GM12878 (cell line): ENCODE data around the gene SYTL5. TPM values are rescaled to one million over a fixed set of nuclear protein-coding genes. Genes with fewer than 3 reads are reported as not detected.

Source experiments
- ATAC-seq: fragments of 200-7000 bp; cut with Tn5 transposase; 3 replicates; pipeline ENCODE4 v1.9.1; 2020; ENCODE audit warnings: mild to moderate bottlenecking, moderate library complexity
- BruUV-seq: library from RNA; stranded (reverse); fragments of 400-500 nt; replicated peaks from 2 replicates; lab custom pipeline; 2021; lab: Mats Ljungman, UMichigan
- CTCF ChIA-PET: fragments of 300-600 bp; sonication (Branson Sonifier 250); formaldehyde crosslinking; extraction: SDS; loops from one replicate; lab custom pipeline; 2021; ENCODE audit warnings: inconsistent platforms; lab: Yijun Ruan, JAX
- POLR2A ChIA-PET: fragments of 350-600 bp; formaldehyde crosslinking; extraction: SDS; loops from one replicate; lab custom pipeline; 2021; ENCODE audit warnings: inconsistent platforms; lab: Charles Lee
- RAD21 ChIA-PET: fragments of 300-600 bp; sonication (Branson Sonifier 250); formaldehyde crosslinking; loops from one replicate; lab custom pipeline; 2023; ENCODE audit warnings: antibody characterized with exemption; ENCODE audit not compliant: unreplicated experiment; lab: Charles Lee
- SMC1A ChIA-PET: fragments of 300-600 bp; sonication (Branson Sonifier 250); formaldehyde crosslinking; loops from one replicate; lab custom pipeline; 2023; ENCODE audit not compliant: unreplicated experiment, uncharacterized antibody; lab: Charles Lee
- DNase-seq: peaks from one replicate; pipeline ENCODE4 v3.0.0-alpha.2; 2011; ENCODE audit warnings: low read depth, low spot score
- FAIRE-seq: peaks from 3 replicates; lab custom pipeline; 2011; peaks lifted over from hg19 to GRCh38; lab: Jason Lieb, UNC
- H2AFZ ChIP-seq: 2 replicates; pipeline ENCODE4 v1.6.0; 2011; ENCODE audit warnings: low read depth, low read length, control low read depth; ENCODE audit not compliant: control insufficient read depth
- H3K27ac ChIP-seq: 2 replicates; pipeline ENCODE4 v1.5.1; 2011; ENCODE audit warnings: control low read depth; ENCODE audit not compliant: control insufficient read depth, insufficient read depth
- H3K27me3 ChIP-seq, 2 experiments: replicated peaks in 1 of 2; 2 replicates each; pipeline versions ENCODE4 v1.6.0 to v1.6.1; 2011; ENCODE audit warnings: low read length in 1 of 2; ENCODE audit not compliant: control insufficient read depth in 2 of 2, insufficient read depth in 2 of 2
- H3K36me3 ChIP-seq, 2 experiments: 2 replicates each; pipeline ENCODE4 v1.5.1; 2011; ENCODE audit warnings: low read length in 1 of 2; ENCODE audit not compliant: control insufficient read depth in 2 of 2, insufficient read depth in 2 of 2
- H3K4me1 ChIP-seq: 2 replicates; pipeline ENCODE4 v1.6.1; 2011; ENCODE audit warnings: mild to moderate bottlenecking, low read length, moderate library complexity, mixed read lengths; ENCODE audit not compliant: control insufficient read depth, insufficient read depth
- H3K4me2 ChIP-seq: 2 replicates; pipeline ENCODE4 v1.6.0; 2011; ENCODE audit warnings: control low read depth; ENCODE audit not compliant: control insufficient read depth, insufficient read depth
- H3K4me3 ChIP-seq: fragments of 200-600 bp; sonication (generic); 2 replicates; pipeline ENCODE4 v1.5.1; 2016
- H3K79me2 ChIP-seq: 2 replicates; pipeline ENCODE4 v1.6.0; 2011; ENCODE audit warnings: low read length; ENCODE audit not compliant: control insufficient read depth, insufficient read depth
- H3K9ac ChIP-seq: 2 replicates; pipeline ENCODE4 v1.8.0; 2011; ENCODE audit warnings: low read length, control low read depth, mixed read lengths; ENCODE audit not compliant: control insufficient read depth, insufficient read depth
- H3K9me3 ChIP-seq: replicated peaks from 3 replicates; pipeline ENCODE4 v1.5.1; 2011; ENCODE audit warnings: mild to moderate bottlenecking, low read length; ENCODE audit not compliant: control insufficient read depth, insufficient read depth
- H4K20me1 ChIP-seq: 2 replicates; pipeline ENCODE4 v1.6.0; 2011; ENCODE audit not compliant: control insufficient read depth, insufficient read depth
- ATF7 ChIP-seq: fragments of 450-650 bp; IDR thresholded peaks from 2 replicates; pipeline ENCODE4 v1.6.1; 2016; ENCODE audit warnings: low read depth, mild to moderate bottlenecking
- BACH1 ChIP-seq: fragments of 450-650 bp; IDR thresholded peaks from 2 replicates; pipeline ENCODE4 v1.6.1; 2017; ENCODE audit warnings: mild to moderate bottlenecking, borderline replicate concordance
- CHD1 ChIP-seq: IDR thresholded peaks from 2 replicates; pipeline ENCODE4 v1.6.1; 2012; ENCODE audit warnings: low read depth, low read length, improper control_type of control experiment
- CHD4 ChIP-seq: fragments of 200-600 bp; sonication (generic); IDR thresholded peaks from 2 replicates; pipeline ENCODE4 v1.6.1; 2016; ENCODE audit warnings: mild to moderate bottlenecking
- EP300 ChIP-seq, 2 experiments: fragments of 150-350 bp in 1 of 2; IDR thresholded peaks; 2 replicates each; pipeline ENCODE4 v1.6.1; 2011 to 2012; ENCODE audit warnings: low read depth in 2 of 2, low read length in 2 of 2, borderline replicate concordance in 1 of 2, improper control_type of control experiment in 1 of 2, inconsistent platforms in 1 of 2; ENCODE audit not compliant: control insufficient read depth in 1 of 2
- FOXM1 ChIP-seq: IDR thresholded peaks from 2 replicates; pipeline ENCODE4 v1.6.1; 2012; ENCODE audit warnings: low read depth, mild to moderate bottlenecking, inconsistent platforms, low read length, moderate library complexity
- JUND ChIP-seq: IDR thresholded peaks from 2 replicates; pipeline ENCODE4 v1.6.1; 2012; ENCODE audit warnings: low read depth, mild to moderate bottlenecking, low read length, improper control_type of control experiment, moderate library complexity
- KAT2A ChIP-seq: conservative IDR thresholded peaks from 2 replicates; pipeline ENCODE4 v1.6.1; 2011; ENCODE audit warnings: low read depth, low read length; ENCODE audit not compliant: control insufficient read depth
- MYB ChIP-seq: fragments of 150-350 bp; IDR thresholded peaks from 2 replicates; pipeline ENCODE4 v1.6.1; 2014; ENCODE audit warnings: mild to moderate bottlenecking, low read depth, low read length, borderline replicate concordance
- MYC ChIP-seq: IDR thresholded peaks from 2 replicates; pipeline ENCODE4 v1.6.1; 2011; ENCODE audit warnings: mild to moderate bottlenecking, low read length, moderate library complexity, inconsistent platforms; ENCODE audit not compliant: insufficient read depth, insufficient replicate concordance, insufficient read length, severe bottlenecking
- RFX5 ChIP-seq: IDR thresholded peaks from 2 replicates; pipeline ENCODE4 v1.6.1; 2011; ENCODE audit warnings: low read depth, low read length, improper control_type of control experiment
- SMAD5 ChIP-seq: IDR thresholded peaks from 2 replicates; pipeline ENCODE4 v1.6.1; 2016; ENCODE audit warnings: antibody characterized with exemption, low read depth
- SRF ChIP-seq, 2 experiments: IDR thresholded peaks; 2 replicates each; pipeline ENCODE4 v1.6.1; 2011; ENCODE audit warnings: low read depth in 2 of 2, low read length in 2 of 2, mild to moderate bottlenecking in 1 of 2, moderate library complexity in 1 of 2
- STAT3 ChIP-seq: IDR thresholded peaks from 2 replicates; pipeline ENCODE4 v1.6.1; 2011; ENCODE audit warnings: low read depth, low read length, improper control_type of control experiment
- SUPT20H ChIP-seq: IDR thresholded peaks from 2 replicates; pipeline ENCODE4 v1.6.1; 2011; ENCODE audit warnings: low read depth, mild to moderate bottlenecking, low read length, moderate library complexity, borderline replicate concordance; ENCODE audit not compliant: control insufficient read depth
- SUZ12 ChIP-seq: fragments of 200-600 bp; sonication (generic); IDR thresholded peaks from one replicate; pipeline ENCODE4 v1.6.1; 2018; ENCODE audit warnings: antibody characterized with exemption, mild to moderate bottlenecking; ENCODE audit not compliant: unreplicated experiment
- TCF12 ChIP-seq: IDR thresholded peaks from 2 replicates; pipeline ENCODE4 v1.6.1; 2011; ENCODE audit warnings: low read depth, mild to moderate bottlenecking, low read length
- YY1 ChIP-seq: IDR thresholded peaks from 2 replicates; pipeline ENCODE4 v1.6.1; 2011; ENCODE audit warnings: low read depth, mild to moderate bottlenecking, low read length
- ZNF24 ChIP-seq: fragments of 450-650 bp; IDR thresholded peaks from 2 replicates; pipeline ENCODE4 v1.6.1; 2017; ENCODE audit warnings: antibody characterized with exemption, mild to moderate bottlenecking
- WGBS: methylation state at CpG from one replicate; pipeline ENCODE4 v1.1.6; 2016; ENCODE audit warnings: low lambda C conversion rate; ENCODE audit not compliant: insufficient replicate concordance, insufficient coverage; ENCODE audit errors: missing lambda C conversion rate; 5-methylcytosine and 5-hydroxymethylcytosine counted together
- in situ Hi-C: fragments of 300-500 bp; cut with MboI; formaldehyde crosslinking; loops from 9 replicates; pipeline ENCODE4 v1.14.3; 2018; ENCODE audit warnings: mixed read lengths
- intact Hi-C: fragments of 100-400 bp; cut with micrococcal nuclease; formaldehyde crosslinking; loops from one replicate; pipeline ENCODE4 v1.14.2; 2022; ENCODE audit not compliant: unreplicated experiment
- polyA plus RNA-seq, 11 experiments: library from polyadenylated mRNA; depleted of rRNA in 4 of 11; unstranded in 6 of 11; stranded (reverse) in 5 of 11; fragments of >200 nt; fragmentation: Nextera tagmentation in 4 of 11; fragmentation: Illumina TruSeq in 1 of 11; extraction: Ambion mirVana in 4 of 11; extraction: Trizol in 1 of 11; gene quantifications; 1 replicate in 1 of 11; 2 replicates in 10 of 11; pipeline versions ENCODE4 v1.2.1 to v1.2.3, GENCODE V29; 2011 to 2016; ENCODE audit warnings: inconsistent platforms in 2 of 11, missing spikeins in 2 of 11, low read depth in 1 of 11
- total RNA-seq, 4 experiments: library from RNA; depleted of rRNA in 3 of 4; stranded (reverse); fragments of >200 nt in 3 of 4; fragmentation: Illumina TruSeq in 1 of 4; extraction: Trizol in 1 of 4; gene quantifications; 2 replicates each; pipeline versions ENCODE4 v1.2.1 to v1.2.3, GENCODE V29; 2013 to 2021
- TF ChIP-seq, protein P1 (sequence below): fragments of 450-650 bp; IDR thresholded peaks from 2 replicates; pipeline ENCODE4 v1.6.1; 2016; ENCODE audit warnings: mild to moderate bottlenecking

SYTL5 gene
- total and polyA plus RNA-seq, 10 of the 15 experiments (the other 5 are each of a cell fraction or from before 2014, with no cell fraction given), result 0.01 to 0.20 (median 0.04) TPM; not detected in 3

DNA sequence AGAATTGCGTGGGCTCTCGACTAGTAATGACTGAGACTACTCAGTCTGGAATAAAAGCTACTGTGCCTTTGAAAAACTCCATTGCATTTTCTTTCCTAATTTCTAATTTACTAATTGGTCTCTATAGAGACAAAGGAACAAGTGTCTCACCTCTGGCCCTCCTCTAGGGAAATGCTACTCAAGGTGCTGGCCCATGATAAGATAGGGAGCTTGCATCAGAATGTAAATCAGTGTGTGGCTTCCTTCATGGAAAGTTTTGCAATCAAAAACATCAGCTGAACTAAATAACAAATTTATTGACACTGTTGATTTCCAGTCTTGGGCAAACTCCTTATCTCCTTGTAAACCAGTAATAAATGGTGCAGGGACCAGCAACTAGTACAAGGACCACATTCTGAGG is 132.5 kb downstream of the SYTL5 start:
- ATAC-seq, result no peak
- Histone ChIP-seq H3K27ac (no peak overlapping the region), H3K9ac (no peak overlapping the region), H4K20me1 (no peaks in the 10 kb centered on the region), H3K4me1 (no peaks in the 10 kb centered on the region), H3K4me3 (no peak overlapping the region), H3K9me3 (no peaks in the 10 kb centered on the region), H3K36me3 (no peaks in the 10 kb centered on the region), H3K79me2 (no peaks in the 10 kb centered on the region), H3K27me3 (no peaks in the 10 kb centered on the region; a peak in 1 of 4 replicates), H3K4me2 (no peak overlapping the region), H2AFZ (no peak overlapping the region)
- CTCF ChIA-PET, result no interaction called here
- DNase-seq, result no peak
- POLR2A ChIA-PET, result no interaction called here
- SMC1A ChIA-PET, result interaction anchor here (1.3 kb wide), 1 partner anchor 14 kb away, joined by 4 read pairs; no protein-coding TSS in a partner anchor
- RAD21 ChIA-PET, result no interaction called here
- BruUV-seq, result no TSS peak
- in situ Hi-C loops (no loop called here), intact Hi-C loops (no loop called here)
- no peak for TF ChIP-seq RFX5
- TF ChIP-seq SRF (IDR thresholded peaks at IDR 0.05; ENCODE audit: low read depth in 2 of 2, low read length in 2 of 2), result no peak
- no peak for TF ChIP-seq EP300 (IDR thresholded peaks at IDR 0.05; ENCODE audit: borderline replicate concordance in 1 of 2, control insufficient read depth in 1 of 2, low read depth in 2 of 2, low read length in 2 of 2)
- no peak for TF ChIP-seq MYC
- no peak for TF ChIP-seq STAT3
- TF ChIP-seq TCF12, result no peak
- no peak for TF ChIP-seq FOXM1
- no peak for TF ChIP-seq MYB
- no peak for FAIRE-seq
- WGBS, result 36% methylated on average over 2 of the region's 2 CpGs

DNA sequence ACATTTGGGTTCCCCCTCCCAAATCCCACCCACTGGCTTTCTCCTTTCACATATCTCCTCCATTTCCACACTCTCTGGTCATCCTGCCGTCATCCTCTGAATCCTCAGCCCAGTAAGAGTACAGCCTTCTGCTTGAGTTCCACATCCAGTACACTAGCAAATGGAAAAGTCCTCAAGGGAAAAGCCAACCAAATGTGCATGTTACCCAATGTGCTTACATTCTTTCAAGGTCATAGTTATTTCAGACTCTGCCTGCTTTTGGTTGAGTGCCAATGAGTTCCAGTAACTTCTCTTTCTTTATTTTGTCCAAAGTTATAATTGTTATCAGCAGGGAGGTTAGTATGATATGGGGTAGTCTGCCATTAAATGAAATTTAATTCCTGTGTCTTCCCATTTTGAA is 136.3 kb downstream of the SYTL5 start:
- RAD21 ChIA-PET, result no interaction called here
- POLR2A ChIA-PET, result no interaction called here
- TF ChIP-seq JUND (no peak), ZNF24 (no peak), CHD4 (no peak), YY1 (no peak), SMAD5 (no peak), TCF12 (no peak), SUZ12 (no peak), BACH1 (no peak), ATF7 (no peak), KAT2A (no peak), CHD1 (no peak), SUPT20H (no peak)
- TF ChIP-seq, protein P1, sequence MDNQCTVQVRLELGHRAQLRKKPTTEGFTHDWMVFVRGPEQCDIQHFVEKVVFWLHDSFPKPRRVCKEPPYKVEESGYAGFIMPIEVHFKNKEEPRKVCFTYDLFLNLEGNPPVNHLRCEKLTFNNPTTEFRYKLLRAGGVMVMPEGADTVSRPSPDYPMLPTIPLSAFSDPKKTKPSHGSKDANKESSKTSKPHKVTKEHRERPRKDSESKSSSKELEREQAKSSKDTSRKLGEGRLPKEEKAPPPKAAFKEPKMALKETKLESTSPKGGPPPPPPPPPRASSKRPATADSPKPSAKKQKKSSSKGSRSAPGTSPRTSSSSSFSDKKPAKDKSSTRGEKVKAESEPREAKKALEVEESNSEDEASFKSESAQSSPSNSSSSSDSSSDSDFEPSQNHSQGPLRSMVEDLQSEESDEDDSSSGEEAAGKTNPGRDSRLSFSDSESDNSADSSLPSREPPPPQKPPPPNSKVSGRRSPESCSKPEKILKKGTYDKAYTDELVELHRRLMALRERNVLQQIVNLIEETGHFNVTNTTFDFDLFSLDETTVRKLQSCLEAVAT, result no peak

More for the DNA sequence above, 136.3 kb downstream of the SYTL5 start:
- CTCF ChIA-PET, result interaction anchor here (1.8 kb wide), 1 partner anchor 23 kb away, joined by 8 read pairs; no protein-coding TSS in a partner anchor
- 21% methylated on average over 1 of the region's 1 CpG for WGBS
- SMC1A ChIA-PET, result no interaction called here
- no peaks in the 10 kb centered on the region for H3K79me2 ChIP-seq
- in situ Hi-C loops (no loop called here), intact Hi-C loops (no loop called here)
- no peaks in the 10 kb centered on the region for H3K4me1 ChIP-seq
- H3K9ac ChIP-seq, result no peak overlapping the region
- no peak for ATAC-seq
- FAIRE-seq, result no peak
- no peak overlapping the region for H3K4me3 ChIP-seq
- BruUV-seq, result no TSS peak
- H2AFZ ChIP-seq, result no peak overlapping the region
- no peak overlapping the region for H3K27ac ChIP-seq
- H3K9me3 ChIP-seq, result no peaks in the 10 kb centered on the region
- DNase-seq, result no peak
- H4K20me1 ChIP-seq, result no peaks in the 10 kb centered on the region
- H3K27me3 ChIP-seq, result no peaks in the 10 kb centered on the region; a peak in 1 of 4 replicates
- no peak overlapping the region for H3K4me2 ChIP-seq
- H3K36me3 ChIP-seq, result no peaks in the 10 kb centered on the region
